Calu3 (cell line): ENCODE results near the gene ZNF622. TPM values are rescaled to one million over a fixed set of nuclear protein-coding genes. Genes with fewer than 3 reads are reported as not detected.
"Not testable (repeated sequence)": the region's sequence is repeated elsewhere in the genome, so short reads cannot be mapped to it uniquely, and the experiment has no call there.

Experiments
- BruUV-seq: library from RNA; stranded (reverse); fragments of 400-500 nt; replicated peaks from 2 replicates; lab custom pipeline; 2021; lab: Mats Ljungman, UMichigan
- CTCF ChIA-PET: fragments of 300-600 bp; sonication (Branson Sonifier 250); formaldehyde crosslinking; loops from one replicate; lab custom pipeline; 2022; ENCODE audit warnings: antibody characterized with exemption; lab: Charles Lee
- DNase-seq: peaks from one replicate; pipeline ENCODE4 v3.0.0; 2022
- H3K27ac Mint-ChIP-seq: one replicate; pipeline ENCODE4 v1.8.0; 2022; ENCODE audit warnings: mixed read lengths; ENCODE audit not compliant: unreplicated experiment
- H3K27me3 Mint-ChIP-seq: one replicate; pipeline ENCODE4 v1.8.0; 2022; ENCODE audit warnings: mixed read lengths; ENCODE audit not compliant: unreplicated experiment
- H3K36me3 Mint-ChIP-seq: one replicate; pipeline ENCODE4 v1.8.0; 2022; ENCODE audit warnings: mild to moderate bottlenecking, moderate library complexity, mixed read lengths; ENCODE audit not compliant: insufficient read depth, unreplicated experiment
- H3K4me1 Mint-ChIP-seq: one replicate; pipeline ENCODE4 v1.8.0; 2022; ENCODE audit warnings: mild to moderate bottlenecking, low read depth, mixed read lengths; ENCODE audit not compliant: unreplicated experiment
- H3K4me3 Mint-ChIP-seq: one replicate; pipeline ENCODE4 v1.8.0; 2022; ENCODE audit warnings: mild to moderate bottlenecking, low read depth, moderate library complexity, mixed read lengths; ENCODE audit not compliant: unreplicated experiment
- H3K9me3 Mint-ChIP-seq: one replicate; pipeline ENCODE4 v1.8.0; 2022; ENCODE audit warnings: low read depth, mixed read lengths; ENCODE audit not compliant: unreplicated experiment
- CTCF ChIP-seq: fragments of 200-600 bp; IDR thresholded peaks from one replicate; pipeline ENCODE4 v1.8.0; 2022; ENCODE audit warnings: antibody characterized with exemption; ENCODE audit not compliant: unreplicated experiment
- intact Hi-C: fragments of 100-400 bp; cut with micrococcal nuclease; formaldehyde crosslinking; loops from one replicate; pipeline ENCODE4 v1.10.0; 2022; ENCODE audit not compliant: unreplicated experiment
- total RNA-seq: library from RNA; stranded (reverse); gene quantifications from 2 replicates; pipeline ENCODE4 v1.2.3, GENCODE V29; 2022

ZNF622 gene
- total RNA-seq, 1 experiment from 2014 or later: 28.6 TPM

GRCh38 chr5:16482891-16483290, 17.3 kb upstream of the ZNF622 start:
- Mint-ChIP-seq H3K9me3 (no peaks in the 10 kb centered on the region), H3K4me1 (peaks cover 19% of the 10 kb centered on the region), H3K27me3 (no peaks in the 10 kb centered on the region), H3K36me3 (no peaks in the 10 kb centered on the region), H3K27ac (no peak overlapping the region), H3K4me3 (no peak overlapping the region)
- no peak for TF ChIP-seq CTCF
- intact Hi-C loops: no loop called here
- DNase-seq: no peak
- BruUV-seq: no TSS peak
- CTCF ChIA-PET: interaction anchor here (1.0 kb wide), 1 partner anchor 69 kb away, joined by 4 read pairs; no protein-coding TSS in a partner anchor

DNA sequence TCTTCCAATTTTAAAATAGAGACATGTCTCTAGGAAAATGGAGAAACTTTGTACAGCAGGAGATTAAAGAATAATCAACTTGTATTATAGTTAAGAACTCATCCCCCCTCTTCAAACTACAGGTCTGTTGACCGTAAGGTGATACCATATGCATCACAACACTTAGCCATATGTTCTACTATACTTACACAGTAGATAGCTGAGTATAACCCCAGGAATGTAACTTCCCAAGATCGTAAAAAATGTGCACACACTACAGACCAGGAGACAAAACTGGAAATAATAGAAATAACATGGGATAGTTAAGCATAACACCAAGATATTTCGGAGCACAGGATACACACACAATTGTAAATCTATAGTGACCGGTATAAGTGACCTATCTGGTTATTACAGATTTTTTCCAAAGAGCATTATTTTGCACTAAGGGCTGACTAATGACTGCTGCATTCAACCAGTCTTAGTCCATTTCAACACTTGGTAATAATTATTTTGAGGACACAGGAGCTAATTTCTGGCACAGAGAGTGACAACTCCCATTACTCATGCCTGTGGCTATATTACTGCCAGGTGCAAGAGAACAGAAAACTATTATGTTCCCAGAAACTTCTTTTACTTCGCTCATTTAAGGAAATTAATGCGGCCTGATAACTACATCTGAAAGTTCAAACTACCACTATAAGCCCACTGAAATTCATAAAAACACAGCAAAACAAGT, 15.4 kb upstream of the ZNF622 start:
- DNase-seq: no peak
- Mint-ChIP-seq H3K27me3 (no peaks in the 10 kb centered on the region), H3K9me3 (no peaks in the 10 kb centered on the region), H3K27ac (no peak overlapping the region), H3K4me1 (peaks cover 10% of the 10 kb centered on the region), H3K4me3 (no peak overlapping the region), H3K36me3 (no peaks in the 10 kb centered on the region)
- no TSS peak for BruUV-seq
- intact Hi-C loops: no loop called here
- TF ChIP-seq CTCF: no peak
- CTCF ChIA-PET: no interaction called here

DNA sequence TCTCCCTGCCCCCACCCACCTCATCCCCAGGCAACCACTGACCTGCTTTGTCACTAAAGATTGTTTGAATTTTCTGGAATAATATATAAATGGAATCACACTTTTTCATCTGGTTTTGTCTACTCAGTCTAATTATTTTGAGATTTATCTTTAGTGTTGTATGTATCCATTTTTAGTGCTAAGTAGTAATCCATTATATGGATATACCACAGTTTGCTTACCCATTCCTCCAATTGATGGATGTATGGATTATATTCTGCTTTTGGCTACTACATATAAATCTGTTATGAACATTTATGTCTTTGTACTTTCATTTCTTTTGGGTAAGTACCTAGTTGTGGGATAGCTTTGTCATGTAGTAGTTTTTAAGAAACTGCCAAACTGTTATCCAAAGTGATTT, 14.5 kb upstream of the ZNF622 start:
- Mint-ChIP-seq H3K36me3 (no peaks in the 10 kb centered on the region), H3K9me3 (no peaks in the 10 kb centered on the region), H3K27me3 (no peaks in the 10 kb centered on the region), H3K27ac (no peak overlapping the region), H3K4me3 (no peak overlapping the region), H3K4me1 (peaks cover 10% of the 10 kb centered on the region)
- DNase-seq: no peak
- TF ChIP-seq CTCF: no peak
- BruUV-seq: no TSS peak
- intact Hi-C loops: no loop called here
- CTCF ChIA-PET: no interaction called here

GRCh38 chr5:16477541-16477940, 11.9 kb upstream of the ZNF622 start:
- Mint-ChIP-seq H3K4me3 (no peak overlapping the region), H3K27ac (no peak overlapping the region), H3K4me1 (no peaks in the 10 kb centered on the region), H3K27me3 (no peaks in the 10 kb centered on the region), H3K36me3 (no peaks in the 10 kb centered on the region), H3K9me3 (no peaks in the 10 kb centered on the region)
- DNase-seq: no peak
- BruUV-seq: no TSS peak
- no peak for TF ChIP-seq CTCF
- intact Hi-C loops: no loop called here
- CTCF ChIA-PET: no interaction called here

- H3K4me1 Mint-ChIP-seq, BruUV-seq, H3K9me3 Mint-ChIP-seq, H3K27me3 Mint-ChIP-seq, H3K4me3 Mint-ChIP-seq, intact Hi-C loops, H3K27ac Mint-ChIP-seq, H3K36me3 Mint-ChIP-seq, CTCF ChIA-PET, DNase-seq: not testable (repeated sequence)
These were observed 10.8 kb upstream of the ZNF622 start for GRCh38 chr5:16476417-16476816.
